NCI-H1694 treated with DMSO at 0.1 percent for 48 hours (cell line): ENCODE data around the gene LRRC73.
"Not testable (repeated sequence)": the region's sequence is repeated elsewhere in the genome, so short reads cannot be mapped to it uniquely, and the experiment has no call there.

ENCODE experiments used
- DNase-seq: peaks from one replicate; lab custom pipeline; 2025; lab: John Stamatoyannopoulos, UW

Gene LRRC73

GRCh38 chr6:43509984-43510826 lies at the start of gene LRRC73:
LRRC73 (minus strand) TSS chr6:43510346; CDS start chr6:43509785, 561 bp downstream.
- no peak for DNase-seq

- no peak for DNase-seq
Observed at GRCh38 chr6:43559328-43559727, 49.2 kb upstream of the LRRC73 start.

- DNase-seq: not testable (repeated sequence)
Observed at GRCh38 chr6:43557620-43558019, 47.5 kb upstream of the LRRC73 start.

- DNase-seq: no peak
Observed at GRCh38 chr6:43547222-43547621, 37.1 kb upstream of the LRRC73 start.

DNA sequence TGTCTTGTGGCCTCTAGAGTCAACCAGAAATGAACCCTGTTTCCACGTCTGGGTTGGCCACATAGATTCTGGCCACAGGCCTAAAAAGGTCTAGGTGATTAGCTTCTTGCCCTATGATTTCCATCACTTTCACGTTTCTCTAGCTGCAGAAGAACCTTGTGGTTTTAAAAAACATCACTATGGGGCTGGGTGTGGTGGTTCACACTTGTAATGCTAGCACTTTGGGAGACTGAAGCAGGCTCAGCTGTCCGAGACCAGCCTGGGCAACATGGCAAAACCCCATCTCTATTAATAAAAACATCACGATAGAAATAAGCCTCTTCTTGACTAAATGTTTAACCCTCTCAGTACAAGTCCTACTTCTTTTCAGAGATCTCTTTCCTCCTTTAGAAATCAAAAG lies 34.3 kb upstream of the LRRC73 start:
- DNase-seq: no peak

GRCh38 chr6:43541774-43542471 lies 31.8 kb upstream of the LRRC73 start:
- no peak for DNase-seq

DNA sequence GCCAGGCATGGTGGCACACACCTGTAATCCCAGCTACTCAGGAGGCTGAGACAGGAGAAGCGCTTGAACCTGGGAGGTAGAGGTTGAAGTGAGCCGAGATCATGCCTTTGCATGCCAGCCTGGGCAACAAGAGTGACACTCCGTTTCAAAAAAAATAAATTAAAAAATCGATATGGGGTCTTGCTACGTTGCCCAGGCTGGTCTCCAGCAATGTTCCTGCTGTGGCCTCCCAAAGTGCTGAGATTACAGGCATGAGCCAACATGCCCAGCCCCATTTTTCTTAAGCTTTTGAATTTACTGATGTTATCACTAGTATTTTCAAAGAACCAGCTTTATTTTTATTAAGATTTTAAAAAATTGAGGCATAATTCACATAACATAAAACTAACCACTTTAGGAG lies 30.4 kb upstream of the LRRC73 start:
- no peak for DNase-seq

- not testable (repeated sequence) for DNase-seq
Observed at GRCh38 chr6:43539409-43539808, 29.3 kb upstream of the LRRC73 start.

- DNase-seq: not testable (repeated sequence)
Observed at GRCh38 chr6:43538986-43539385, 28.8 kb upstream of the LRRC73 start.

DNA sequence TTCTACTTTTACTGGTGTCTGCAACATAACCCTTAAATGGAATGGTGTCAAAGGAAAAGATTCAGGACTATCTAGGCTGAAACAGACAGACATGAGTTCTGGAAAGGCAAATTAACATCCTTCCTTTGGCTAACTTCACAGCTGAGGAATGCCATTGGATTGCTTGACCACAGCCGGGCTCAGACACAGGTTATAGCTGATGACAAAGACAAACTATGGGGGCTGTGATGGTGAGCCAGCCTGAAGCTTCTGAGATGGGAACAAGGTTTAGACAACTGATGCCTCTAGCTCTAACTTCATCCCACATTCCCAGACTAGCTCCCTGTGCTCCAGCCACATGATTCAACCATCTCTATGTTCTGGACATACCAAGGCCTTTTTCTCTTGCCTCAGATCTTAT lies 22.1 kb upstream of the LRRC73 start:
- no peak for DNase-seq

DNA sequence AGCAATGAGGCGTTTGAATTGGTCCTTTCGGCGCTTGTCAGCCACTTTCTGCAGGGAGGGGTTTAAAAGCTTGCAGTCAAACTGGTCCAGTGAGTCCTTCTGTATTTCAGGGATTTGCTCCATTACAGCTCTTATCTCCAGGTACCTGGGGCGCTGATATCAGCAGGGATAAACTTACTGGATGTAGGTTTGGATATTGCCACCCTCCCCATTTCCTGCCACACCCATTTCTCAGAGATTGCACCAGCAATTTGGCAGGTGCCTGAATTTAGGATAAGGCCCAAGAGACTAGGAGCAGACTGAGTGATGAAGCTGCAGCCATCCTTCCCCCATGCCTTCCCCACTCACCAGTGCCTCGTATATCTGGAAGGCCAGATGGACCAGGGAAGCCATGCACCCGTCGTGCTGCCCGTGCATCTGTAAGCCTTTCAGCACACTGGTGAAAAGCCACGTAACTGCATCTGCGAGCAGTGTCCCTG lies 14.4 kb upstream of the LRRC73 start:
- no peak for DNase-seq

DNA sequence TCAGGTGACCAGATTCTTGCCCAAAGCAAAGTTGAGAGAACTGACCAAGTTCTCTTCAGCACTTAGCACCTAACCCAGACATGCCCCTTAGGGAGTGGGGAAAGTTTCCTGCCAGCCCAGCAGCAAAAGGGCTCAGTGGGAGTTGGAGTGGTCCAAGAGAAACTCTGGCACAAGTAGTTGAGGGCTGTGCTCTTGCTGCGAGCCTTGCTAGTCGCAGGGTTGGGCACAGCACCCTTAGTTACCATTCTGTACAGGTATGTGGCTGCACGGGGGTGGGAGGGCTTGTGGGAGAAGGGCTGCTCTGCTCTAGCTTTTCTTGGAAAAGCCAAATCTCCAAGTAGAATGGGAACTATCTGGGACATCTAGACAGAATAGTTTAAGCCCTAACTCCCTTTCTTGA lies 13.1 kb upstream of the LRRC73 start:
- no peak for DNase-seq

- no peak for DNase-seq
Observed at GRCh38 chr6:43522547-43523261, 12.6 kb upstream of the LRRC73 start.

- DNase-seq: no peak
Observed at GRCh38 chr6:43521836-43522235, 11.7 kb upstream of the LRRC73 start.

DNA sequence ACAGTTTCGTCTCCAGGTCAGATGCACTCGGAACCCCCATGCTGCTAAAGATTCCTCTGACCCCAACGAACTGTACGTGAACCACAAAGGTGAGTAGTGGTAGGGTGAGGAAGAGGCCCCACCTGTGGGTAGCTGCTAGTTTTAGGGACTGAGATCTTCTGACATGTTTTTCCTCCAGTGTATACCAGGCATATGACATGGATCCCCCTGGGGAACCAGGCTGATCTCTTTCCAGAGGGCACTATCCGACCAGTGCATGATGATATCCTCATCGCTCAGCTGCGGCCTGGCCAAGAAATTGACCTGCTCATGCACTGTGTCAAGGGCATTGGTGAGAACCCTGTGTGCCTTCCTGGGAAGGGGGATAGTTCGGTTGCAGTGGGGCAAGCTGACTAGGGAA lies 10.0 kb upstream of the LRRC73 start:
- no peak for DNase-seq

GRCh38 chr6:43517505-43518357 lies 7.6 kb upstream of the LRRC73 start:
- DNase-seq: no peak

- peak; percentile 94 for DNase-seq
Observed at GRCh38 chr6:43516697-43517504, 6.8 kb upstream of the LRRC73 start, which contains the start of the genes POLR1C and YIPF3. POLR1C (plus strand) TSS chr6:43517089; CDS start chr6:43517110, 21 bp downstream. YIPF3 (minus strand) TSS chr6:43516926; CDS start chr6:43516807, 119 bp downstream.

DNA sequence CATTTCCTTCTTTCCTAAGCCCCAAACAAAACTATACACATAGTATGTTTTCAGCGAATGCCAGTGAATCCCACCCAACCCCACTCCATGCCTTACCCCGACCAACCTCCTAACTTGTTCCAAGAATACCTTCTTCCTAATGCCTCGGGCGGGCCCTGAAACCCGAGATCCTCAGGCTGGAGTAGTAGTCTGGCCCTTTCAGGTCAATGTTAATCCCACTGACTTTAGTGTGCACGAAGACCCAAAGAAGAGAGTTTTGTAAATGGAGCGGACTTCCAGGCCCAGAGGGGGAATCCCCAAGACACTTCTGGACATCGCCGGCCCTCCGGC lies 6.2 kb upstream of the LRRC73 start:
- DNase-seq: no peak

DNA sequence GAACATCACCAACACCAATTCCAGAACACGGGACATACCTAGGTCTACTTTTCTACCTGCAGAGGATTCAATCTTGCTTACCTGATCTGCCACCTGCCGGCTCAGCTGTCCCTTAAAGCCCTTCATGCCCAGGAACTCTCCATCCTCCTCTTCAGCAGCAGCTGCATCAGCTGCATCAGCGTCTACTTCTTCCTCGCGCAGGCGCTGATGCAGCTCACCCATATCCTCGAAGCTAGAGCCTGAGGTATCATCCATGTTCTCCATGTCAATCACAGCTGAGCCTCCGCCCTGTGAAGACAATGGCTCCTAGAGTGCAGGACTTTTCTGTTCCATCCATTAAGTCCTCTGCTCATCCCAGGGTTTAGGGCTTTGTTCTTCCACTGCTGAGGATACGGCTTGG lies 5.7 kb upstream of the LRRC73 start:
- no peak for DNase-seq

GRCh38 chr6:43511824-43512415 lies 1.8 kb upstream of the LRRC73 start:
- no peak for DNase-seq
